ENCODE results near the gene WASHC1.
"Not testable (repeated sequence)": the region's sequence is repeated elsewhere in the genome, so short reads cannot be mapped to it uniquely, and the experiment has no call there.

Gene WASHC1

GRCh38 chr9:29356-29755 is at the start of gene WASHC1:
TSS of gene WASHC1 (minus strand) at chr9:29456. CDS start at chr9:24999, 4,457 bp downstream.
- DNase-seq = not testable (repeated sequence)

GRCh38 chr9:78333-78732 is 49.1 kb upstream of the WASHC1 start:
- DNase-seq = not testable (repeated sequence)

- DNase-seq = not testable (repeated sequence)
These were observed 47.1 kb upstream of the WASHC1 start for GRCh38 chr9:76389-76788.

- DNase-seq = not testable (repeated sequence)
These were observed 44.8 kb upstream of the WASHC1 start for GRCh38 chr9:73900-74525.

- DNase-seq = not testable (repeated sequence)
These were observed 44.0 kb upstream of the WASHC1 start for GRCh38 chr9:73076-73899.

- not testable (repeated sequence) for DNase-seq
These were observed 33.9 kb upstream of the WASHC1 start for GRCh38 chr9:63031-63629.

- not testable (repeated sequence) for DNase-seq
These were observed 23.4 kb upstream of the WASHC1 start for GRCh38 chr9:52678-53077.

- not testable (repeated sequence) for DNase-seq
These were observed 19.1 kb upstream of the WASHC1 start for GRCh38 chr9:48190-48842.

GRCh38 chr9:46639-47271 is 17.5 kb upstream of the WASHC1 start:
- not testable (repeated sequence) for DNase-seq

GRCh38 chr9:46164-46563 is 16.9 kb upstream of the WASHC1 start:
- not testable (repeated sequence) for DNase-seq

- DNase-seq = not testable (repeated sequence)
These were observed 16.1 kb upstream of the WASHC1 start for GRCh38 chr9:45180-45878.

- not testable (repeated sequence) for DNase-seq
These were observed 15.2 kb upstream of the WASHC1 start for GRCh38 chr9:44416-44815.

GRCh38 chr9:43636-44035 is 14.4 kb upstream of the WASHC1 start:
- not testable (repeated sequence) for DNase-seq

GRCh38 chr9:43116-43515 is 13.9 kb upstream of the WASHC1 start:
- not testable (repeated sequence) for DNase-seq

GRCh38 chr9:41819-42218 is 12.6 kb upstream of the WASHC1 start:
- not testable (repeated sequence) for DNase-seq

GRCh38 chr9:41261-41676 is 12.0 kb upstream of the WASHC1 start:
- DNase-seq = not testable (repeated sequence)

GRCh38 chr9:32308-32707 is 3.1 kb upstream of the WASHC1 start:
- DNase-seq = not testable (repeated sequence)

GRCh38 chr9:28775-29174 is 481 bp downstream of the WASHC1 start:
- DNase-seq = not testable (repeated sequence)

GRCh38 chr9:21621-22020 is 7.6 kb downstream of the WASHC1 start:
- DNase-seq = not testable (repeated sequence)

GRCh38 chr9:16875-17274 is 12.4 kb downstream of the WASHC1 start:
- DNase-seq = not testable (repeated sequence)

GRCh38 chr9:14129-14809 is 15.0 kb downstream of the WASHC1 start:
- not testable (repeated sequence) for DNase-seq

All from stimulated activated CD4-positive, alpha-beta T cell treated with anti-CD3 and anti-CD28 coated beads, Interleukin-2, amount 100 ng/mL, for 48 hours (primary cell).